HL-60/S4 treated with retinoic acid at 250 ng/mL for 4 days and 3 days (cell line): Measurements from ENCODE around the gene LAMC2.

Experiments
- in situ Hi-C: fragments of 300-500 bp; cut with MboI; formaldehyde crosslinking; loops from 2 replicates; pipeline ENCODE4 v1.7.0; 2022; ENCODE audit warnings: low sequenced_read_pairs

The LAMC2 gene

DNA sequence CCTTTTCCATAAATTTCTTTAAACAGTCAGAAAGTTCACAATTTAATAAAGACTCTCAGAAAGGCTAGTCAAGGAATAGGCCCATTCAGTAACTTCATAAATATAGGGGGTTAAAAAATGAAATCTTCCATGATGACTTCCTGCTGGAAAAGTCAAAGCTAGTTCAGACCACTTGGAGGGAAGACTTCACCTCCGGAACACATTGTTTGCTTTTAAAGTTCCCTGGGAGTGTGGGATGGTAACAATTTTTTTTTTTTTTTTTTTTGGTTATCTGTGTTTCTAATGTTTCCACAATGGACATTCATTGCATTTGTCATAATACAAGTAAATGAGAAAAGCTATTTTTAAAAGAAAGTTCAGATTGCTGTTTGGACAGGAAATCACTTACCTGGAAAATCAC, 18.4 kb upstream of the LAMC2 start:
- in situ Hi-C loops: no loop called here

DNA sequence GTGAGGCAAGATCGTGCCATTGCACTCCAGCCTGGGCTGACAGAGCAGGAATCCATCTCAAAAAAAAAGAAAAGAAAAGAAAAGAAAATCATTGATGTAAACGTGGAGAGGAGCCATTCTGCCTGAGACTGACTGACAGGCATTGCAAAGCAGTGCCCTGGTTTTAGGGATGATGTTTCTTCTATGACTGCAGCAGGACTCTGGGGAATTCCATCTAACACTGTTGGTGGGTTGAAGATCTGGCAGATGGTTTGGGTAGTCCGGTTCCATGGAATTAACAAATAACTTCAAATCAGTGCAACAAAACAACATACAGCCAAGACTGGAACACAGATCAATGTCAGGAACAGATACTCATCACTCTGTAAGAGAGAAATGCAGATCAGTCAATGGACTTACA, 17.8 kb upstream of the LAMC2 start:
- in situ Hi-C loops: no loop called here

DNA sequence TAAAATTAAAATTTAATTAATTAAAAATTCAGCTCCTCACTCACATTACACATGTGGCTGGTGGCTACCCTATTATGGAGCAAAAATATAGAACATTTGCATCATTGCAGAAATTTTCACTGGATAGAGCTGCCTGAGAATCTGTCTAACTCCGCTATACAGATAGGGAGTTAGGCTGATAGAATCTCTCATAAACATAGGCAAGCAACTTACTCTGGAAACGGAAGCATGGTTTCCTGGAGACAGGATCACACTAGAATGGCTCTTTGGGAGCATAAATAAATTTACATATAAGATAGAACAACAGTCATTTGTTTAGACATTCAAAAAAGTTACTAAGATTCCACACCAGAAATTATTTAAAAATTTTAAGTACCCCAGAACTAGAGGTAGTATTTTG, 12.2 kb upstream of the LAMC2 start:
- in situ Hi-C loops: no loop called here

DNA sequence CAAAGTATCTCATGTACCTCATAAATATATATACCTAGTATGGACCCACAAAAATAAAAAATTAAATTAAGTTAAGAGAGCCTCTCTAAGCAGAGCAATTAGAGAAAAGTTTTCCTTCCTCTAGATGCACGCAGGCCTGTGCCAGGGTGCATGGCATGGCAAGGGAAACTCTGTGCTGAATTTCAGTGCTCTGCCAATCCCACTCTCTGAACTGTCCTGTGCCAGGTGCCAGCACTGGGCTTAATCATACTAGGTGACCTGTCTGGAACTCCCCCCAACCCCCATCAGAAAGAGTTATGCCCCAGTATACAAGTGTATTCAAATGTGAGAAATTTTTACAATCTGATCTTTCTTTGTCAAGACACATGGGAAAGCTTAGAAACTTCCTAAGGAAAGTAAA, 10.4 kb upstream of the LAMC2 start:
- in situ Hi-C loops: no loop called here

DNA sequence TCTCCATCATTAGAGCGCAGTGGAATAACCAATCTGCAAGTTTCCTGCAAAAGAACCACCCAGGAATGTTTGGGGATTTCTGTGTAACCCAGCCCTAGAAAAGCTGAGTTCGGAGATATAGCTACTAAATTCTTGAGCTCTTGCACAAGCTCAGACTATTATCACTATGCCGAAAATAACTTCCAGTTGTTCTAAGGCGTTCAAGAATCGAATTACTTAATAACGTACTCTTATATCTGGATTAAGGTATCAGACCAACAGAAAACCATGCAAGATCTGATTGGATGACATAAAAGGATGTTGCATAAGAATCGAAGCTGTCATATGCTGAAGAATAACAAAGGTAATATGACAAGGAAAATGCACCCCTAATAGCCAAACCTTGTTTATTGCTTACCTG, 7.5 kb upstream of the LAMC2 start:
- in situ Hi-C loops: no loop called here

DNA sequence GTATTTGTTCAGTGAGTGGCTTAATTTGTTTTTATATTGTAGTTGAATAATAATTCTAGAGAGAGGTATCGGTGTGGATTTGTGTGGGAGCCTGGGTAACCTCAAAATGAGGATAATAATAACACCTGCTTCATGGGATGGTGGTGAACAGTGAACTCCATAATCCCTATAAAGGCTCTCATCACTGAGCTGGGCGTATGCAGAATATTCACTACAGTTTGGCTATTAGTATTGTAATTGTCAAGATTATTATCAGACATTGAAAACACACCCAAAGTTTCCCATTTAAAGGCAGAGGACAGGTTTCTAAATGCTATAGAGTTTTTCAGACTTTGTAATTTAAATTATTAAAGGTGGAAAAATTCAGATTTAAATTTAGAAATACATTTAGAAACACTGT, 7.0 kb upstream of the LAMC2 start:
- in situ Hi-C loops: no loop called here

DNA sequence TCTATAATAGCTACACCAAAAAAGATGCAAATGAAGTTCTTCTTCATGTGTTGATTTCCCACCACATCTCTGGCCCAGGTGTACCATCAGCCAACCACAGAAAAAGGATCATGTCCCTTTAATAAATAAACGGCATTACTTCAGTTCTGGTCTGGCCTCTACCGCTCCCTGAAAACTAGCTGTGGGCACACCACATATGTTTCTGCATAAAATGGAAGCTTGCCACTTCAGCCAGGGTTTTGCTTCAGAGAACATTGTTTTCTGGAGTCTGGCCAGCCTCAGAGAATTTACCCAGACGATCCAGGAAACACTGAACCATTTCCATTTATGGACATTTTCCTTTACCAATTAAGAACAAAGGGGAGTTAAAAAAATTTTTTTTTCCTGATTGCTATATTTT, 5.8 kb upstream of the LAMC2 start:
- in situ Hi-C loops: no loop called here

DNA sequence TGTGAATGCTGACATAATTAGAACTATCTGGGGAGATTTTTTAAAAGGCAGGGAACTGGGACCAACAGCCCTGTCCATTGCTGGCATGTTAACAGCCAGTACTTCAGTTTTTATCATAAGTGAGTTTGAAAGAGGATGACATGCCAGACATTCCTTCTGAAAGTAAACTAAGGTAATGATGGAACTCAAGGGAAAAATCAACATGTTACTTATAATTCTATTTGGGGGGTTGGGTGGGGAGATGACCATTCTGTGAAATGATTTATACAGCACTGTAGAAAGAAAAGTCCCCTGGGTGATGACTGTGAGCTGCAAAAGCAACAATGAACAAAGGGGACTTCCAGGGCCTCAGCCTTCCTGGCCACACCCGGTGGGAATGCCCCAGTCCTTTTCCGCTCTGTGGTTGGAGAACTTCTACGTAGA, 5.4 kb upstream of the LAMC2 start:
- in situ Hi-C loops: no loop called here

DNA sequence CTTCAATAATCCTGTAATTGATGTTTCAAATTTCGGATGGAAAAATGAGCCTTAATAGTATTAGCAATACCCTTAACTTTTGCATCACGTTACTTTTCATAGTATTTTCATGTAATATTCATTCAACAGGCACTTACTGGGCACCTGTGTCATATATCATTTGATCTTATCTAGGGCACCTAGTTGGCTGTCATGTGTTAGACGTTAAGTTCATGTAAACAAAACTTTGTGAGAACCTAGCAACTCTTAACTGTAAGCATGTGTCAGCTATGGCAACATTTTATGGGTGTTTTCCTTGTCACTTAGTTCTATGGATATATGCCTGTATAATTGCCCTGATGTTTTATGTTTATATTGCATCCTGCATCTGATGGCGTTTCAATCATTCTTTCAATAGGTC, 777 bp downstream of the LAMC2 start:
- in situ Hi-C loops: no loop called here

DNA sequence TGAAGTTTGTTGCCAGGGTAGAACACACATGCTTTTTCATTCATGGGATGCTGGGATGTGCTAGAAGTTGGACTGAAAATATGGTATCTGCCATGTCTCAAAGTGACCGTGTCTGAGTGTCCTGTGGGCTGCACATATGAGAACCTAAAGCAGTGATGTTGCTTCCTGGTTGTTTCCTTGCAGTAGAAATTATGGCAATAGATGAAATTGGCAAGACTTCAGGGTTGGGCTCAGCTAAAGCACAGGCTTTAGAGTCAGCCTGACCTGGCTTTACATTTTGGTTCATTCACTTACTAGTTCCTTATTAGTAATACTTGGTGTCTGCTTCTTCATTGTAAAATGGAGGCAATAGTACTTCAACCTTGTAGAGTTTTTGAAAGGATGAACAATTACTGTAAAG, 2.2 kb downstream of the LAMC2 start:
- in situ Hi-C loops: no loop called here

DNA sequence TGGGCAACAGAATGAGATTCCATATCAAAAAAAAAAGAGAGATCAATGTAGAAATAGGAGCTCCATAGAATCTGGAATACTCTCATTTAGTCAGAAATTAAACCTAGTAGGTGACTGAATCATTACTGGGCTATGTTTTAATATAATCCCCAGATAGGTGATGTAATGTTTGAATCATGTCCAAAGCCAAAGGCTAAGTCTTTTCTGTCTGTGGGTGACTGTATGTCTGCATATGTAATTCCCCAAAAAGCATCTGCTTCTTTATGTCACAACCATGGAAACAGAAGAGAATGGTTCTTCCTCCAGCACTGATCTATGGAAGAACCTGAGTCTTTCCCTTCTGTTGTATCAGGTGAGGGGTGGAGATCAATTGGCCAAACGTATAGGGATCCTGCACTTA, 5.8 kb downstream of the LAMC2 start:
- in situ Hi-C loops: no loop called here

DNA sequence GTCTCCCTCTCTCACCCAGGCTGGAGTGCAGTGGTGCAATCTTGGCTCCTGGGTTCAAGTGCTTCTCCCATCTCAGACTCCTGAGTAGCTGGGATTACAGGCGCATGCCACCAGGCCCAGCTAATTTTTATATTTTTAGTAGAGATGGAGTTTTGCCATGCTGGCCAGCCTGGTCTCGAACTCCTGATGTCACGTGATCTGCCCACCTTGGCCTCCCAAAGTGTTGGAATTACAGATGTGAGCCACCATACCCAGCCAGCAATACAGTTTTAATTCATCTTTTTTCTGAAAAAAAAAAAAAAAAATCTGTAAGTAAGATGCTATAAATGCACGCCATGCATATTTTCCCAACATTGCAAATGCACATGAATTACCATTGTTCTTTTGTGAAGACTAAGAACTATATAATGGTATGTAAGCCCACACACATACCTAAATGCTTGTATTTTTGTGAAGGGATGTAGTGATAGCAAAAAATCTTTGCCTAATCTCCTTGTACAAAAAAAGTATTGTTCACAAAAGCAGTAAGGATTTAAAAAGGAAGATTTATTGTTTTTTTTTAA, 8.0 kb downstream of the LAMC2 start:
- in situ Hi-C loops: no loop called here

DNA sequence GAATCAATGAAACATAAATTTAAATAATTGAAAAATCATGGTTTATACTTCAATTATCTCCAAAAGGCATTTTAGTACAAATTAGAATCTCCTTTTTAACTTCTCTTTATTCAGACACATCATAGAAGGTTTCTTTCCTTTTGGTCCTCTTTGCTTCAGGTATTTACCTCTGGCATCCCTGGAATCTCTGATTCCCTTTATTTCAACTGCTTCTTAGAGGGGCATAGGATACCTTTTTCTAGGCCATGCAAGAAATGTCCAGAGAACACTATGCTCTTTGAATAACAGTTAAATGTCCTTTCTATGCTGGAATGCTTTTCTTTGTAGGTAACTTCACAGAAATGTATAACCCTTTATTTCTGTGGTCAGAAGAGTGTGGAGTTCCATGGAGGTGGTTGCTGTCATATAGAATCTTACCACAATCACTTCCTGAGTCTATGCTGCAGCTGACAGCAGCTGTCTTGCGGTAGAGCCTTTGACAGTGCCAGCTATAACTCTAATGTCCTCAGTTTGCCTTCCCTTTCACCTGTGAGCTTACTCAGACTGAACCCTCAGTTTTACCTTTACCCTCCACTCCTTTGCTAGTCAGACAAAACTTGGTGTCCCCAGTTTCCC, 8.6 kb downstream of the LAMC2 start:
- in situ Hi-C loops: no loop called here

DNA sequence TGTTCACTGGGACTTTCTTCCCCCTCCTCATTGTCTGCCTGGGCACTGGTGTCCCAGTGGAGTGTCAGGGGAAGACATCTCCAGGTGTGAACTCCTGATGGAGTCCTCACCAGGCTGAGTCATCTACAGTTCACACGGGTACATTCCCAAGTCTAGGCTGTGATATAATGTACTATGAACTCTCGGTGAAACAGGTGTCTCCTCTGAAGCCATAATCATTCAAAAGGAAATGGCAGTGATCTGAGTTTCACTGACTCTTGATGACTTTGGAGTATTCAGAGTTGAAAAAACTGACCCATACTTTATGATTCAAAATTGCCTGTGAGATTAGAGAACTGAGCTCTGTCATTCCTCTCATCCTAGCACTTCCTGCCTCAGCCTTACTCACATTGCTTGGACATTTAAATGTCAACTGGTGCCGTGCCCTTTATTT, 9.1 kb downstream of the LAMC2 start:
- in situ Hi-C loops: no loop called here

DNA sequence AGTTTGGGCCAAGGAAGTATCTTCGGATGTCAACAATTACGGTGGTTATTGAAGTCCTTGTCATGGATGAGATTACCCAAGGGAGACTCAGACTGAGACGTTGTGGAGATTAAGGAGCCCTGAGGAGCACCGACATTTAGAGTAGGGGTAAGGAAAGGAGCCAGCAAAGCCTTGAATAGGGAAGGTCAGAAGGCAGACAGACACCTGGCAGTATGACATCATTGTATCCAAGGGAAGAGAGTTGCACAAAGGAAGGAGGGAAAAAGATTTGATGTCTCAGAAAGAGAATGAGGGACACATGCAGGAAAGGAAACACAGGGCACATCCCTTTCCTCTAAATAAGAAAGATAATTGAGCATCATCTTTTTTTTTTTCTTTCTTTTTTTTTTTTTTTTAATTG, 11.7 kb downstream of the LAMC2 start:
- in situ Hi-C loops: no loop called here

DNA sequence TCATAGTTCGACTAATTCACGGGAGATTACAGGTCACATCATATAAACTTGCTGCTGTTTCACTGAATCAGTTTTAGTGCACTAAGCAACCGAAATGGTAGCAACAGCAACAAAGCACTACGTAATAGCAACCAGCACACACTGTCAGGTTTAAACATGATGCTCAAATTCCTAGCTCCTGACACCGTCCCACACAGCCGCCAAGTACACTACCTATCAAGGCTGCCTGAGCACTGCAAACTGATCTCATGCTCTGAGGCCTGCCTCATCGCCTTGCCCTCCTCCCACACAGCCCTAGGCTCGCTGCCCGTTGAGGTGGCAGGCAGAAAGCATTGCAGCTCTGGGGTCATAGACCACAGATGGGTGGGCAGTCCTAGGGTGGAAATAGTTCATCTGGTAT, 12.4 kb downstream of the LAMC2 start:
- in situ Hi-C loops: no loop called here

DNA sequence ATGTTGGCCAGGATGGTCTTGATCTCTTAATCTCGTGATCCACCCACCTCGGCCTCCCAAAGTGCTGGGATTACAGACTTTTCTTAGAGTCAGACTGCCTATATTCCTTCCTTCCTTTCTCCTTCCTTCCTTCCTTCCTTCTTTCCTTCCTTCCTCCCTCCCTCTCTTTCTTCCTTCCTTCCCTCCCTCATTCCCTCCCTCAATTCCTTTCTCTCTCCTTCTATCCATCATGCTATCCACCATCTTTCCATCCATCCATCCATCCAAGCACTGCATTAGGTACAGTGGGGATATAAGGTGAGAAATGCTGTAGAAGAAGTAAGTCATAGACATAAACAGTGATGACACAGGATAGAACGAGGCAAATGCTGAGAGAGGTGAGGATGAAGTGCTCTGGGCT, 13.2 kb downstream of the LAMC2 start:
- in situ Hi-C loops: no loop called here

DNA sequence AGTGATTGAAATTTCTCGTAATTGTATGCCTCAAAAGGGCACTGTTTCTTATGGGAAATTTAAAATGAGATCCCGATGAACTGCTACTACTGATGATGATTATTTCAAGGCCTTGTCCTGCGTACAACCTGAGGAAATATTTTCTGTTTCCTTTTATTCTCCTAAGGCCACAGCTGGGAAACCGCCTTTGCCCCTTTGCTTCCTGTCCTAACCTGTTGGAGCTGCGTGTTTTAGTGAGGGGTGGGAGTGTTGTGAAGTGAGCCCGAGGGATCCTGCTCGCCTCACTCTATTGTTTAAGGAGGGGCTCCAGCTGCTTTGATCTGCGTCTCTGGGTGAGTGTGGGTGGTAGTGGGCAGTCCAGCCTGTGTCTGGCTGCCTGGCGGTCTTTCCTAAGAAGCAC, 14.4 kb downstream of the LAMC2 start:
- in situ Hi-C loops: loop anchor here (25.0 kb wide), 1 partner anchor 238 kb away; the partner anchor contains the start of gene SHCBP1L

DNA sequence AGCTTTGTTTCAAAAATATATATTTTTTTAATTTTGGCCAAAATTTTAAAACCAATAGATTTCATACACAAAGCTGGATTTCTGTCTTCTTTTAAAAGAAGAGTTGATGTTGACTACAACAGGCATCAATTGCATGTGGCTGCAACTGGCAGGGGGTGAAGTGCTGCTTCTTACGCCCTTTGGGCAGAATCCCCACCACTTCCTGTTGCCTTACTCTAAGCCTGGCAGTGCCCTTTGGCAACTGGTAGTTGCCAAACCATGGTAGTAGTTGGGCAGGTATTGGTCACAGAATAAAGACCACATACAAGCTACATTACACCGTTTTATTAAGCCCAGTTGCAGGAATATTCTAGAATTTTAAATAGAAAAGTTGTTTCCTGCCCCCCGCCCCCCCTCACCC, 17.0 kb downstream of the LAMC2 start:
- in situ Hi-C loops: loop anchor here (25.0 kb wide), 1 partner anchor 241 kb away; the partner anchor contains the start of gene SHCBP1L

DNA sequence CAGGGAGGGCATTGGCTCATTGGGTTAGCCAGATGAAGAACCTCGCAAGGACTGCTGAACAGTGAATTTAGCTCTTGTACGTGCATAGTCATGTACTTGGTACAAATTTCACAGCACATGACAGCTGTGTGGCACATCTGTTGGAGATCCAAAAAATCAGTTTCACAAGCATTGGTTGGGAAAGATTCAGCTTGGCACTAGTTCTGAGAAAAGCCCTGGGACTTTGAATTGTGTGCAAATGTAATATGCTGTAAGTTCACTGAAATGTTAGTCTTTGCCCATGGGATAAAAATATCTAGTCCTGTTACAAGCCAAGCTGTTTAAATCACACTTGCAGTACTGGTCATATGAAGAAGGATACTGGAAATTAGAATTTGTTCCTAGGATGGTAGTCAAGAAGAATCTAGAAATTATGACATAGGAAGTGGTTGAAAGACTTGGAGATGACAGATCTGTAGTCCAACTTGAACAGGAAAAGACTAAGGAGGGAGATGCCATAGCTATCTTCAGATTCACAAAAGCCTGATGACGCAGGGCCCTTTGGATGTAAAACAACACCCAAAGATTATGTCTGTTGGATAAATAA, 19.2 kb downstream of the LAMC2 start:
- in situ Hi-C loops: loop anchor here (25.0 kb wide), 1 partner anchor 243 kb away; the partner anchor contains the start of gene SHCBP1L

DNA sequence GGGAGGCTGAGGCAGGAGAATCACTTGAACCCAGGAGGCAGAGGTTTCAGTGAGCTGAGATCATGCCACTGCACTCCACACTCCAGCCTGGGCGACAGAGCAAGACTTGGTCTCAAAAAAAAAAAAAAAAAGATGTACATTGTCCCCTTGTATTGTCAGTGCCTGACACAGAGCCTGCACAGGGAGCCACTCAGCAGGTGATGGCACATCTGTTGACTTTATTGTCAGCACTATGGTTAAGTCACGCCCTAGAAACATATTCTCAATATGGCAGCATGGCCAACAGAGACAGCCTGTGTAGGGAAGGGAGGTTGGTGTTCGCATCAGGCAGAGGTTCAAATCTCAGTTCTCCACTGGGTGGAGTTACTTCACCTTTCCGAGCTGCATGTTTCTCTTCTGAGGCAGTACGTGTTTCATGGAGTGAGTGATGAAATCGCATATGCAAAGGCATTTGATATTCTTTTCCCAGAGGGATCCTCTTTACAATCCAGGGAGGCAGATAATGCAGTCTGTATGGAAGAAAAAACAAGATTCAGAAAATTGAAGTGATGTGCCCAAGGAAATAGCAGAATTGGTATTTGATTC, 20.6 kb downstream of the LAMC2 start:
- in situ Hi-C loops: loop anchor here (25.0 kb wide), 1 partner anchor 244 kb away; the partner anchor contains the start of gene SHCBP1L

DNA sequence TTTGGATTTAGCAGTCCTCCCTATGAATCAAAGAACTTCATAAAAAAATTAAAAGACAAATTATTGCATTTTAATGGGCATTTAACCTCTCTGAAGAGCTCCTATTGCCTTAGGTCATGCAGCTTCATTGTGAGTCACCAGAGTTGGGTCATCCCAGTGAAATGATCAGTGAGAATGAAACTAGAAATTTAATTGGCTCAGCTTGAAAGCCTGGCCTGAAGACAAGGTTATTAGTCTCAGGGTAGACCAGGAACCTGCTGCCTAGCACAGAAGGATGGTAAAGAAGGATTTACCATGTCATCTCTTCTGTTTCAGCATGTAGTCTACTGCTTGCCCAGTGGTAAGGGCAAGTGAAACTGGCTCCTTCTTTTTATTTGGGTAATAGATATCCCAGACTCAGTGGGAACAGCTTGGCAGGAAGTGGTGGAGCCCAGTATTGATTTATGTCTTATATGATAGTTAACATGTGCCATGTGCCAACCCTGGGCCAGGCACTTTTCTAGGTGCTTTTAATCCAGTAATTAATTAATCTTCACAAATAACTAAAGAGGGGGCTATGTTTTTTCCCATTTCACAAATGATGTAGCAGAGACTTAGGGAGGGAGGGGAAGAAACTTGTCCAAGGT, 23.6 kb downstream of the LAMC2 start:
- in situ Hi-C loops: loop anchor here (25.0 kb wide), 1 partner anchor 247 kb away; the partner anchor contains the start of gene SHCBP1L
